Gastroesophageal sphincter (tissue), 4 donors: Measurements from ENCODE around the gene MINDY2. TPM values are rescaled to one million over a fixed set of nuclear protein-coding genes. Genes with fewer than 3 reads are reported as not detected.
A peak's percentile ranks its signal among the peaks of the same experiment; 100 is the strongest.

ENCODE experiments used
- ATAC-seq: fragments of 150-250 bp; one replicate; pipeline ENCODE4 v1.9.1; 2016; ENCODE audit warnings: mild to moderate bottlenecking, moderate library complexity
- H3K27ac ChIP-seq, 4 donors: fragments of 200-600 bp; sonication (generic) in 3 of 4; 1 replicate in 3 of 4; 2 replicates in 1 of 4; pipeline ENCODE4 v1.5.1; 2016 to 2019
- H3K27me3 ChIP-seq: fragments of 200-600 bp; sonication (generic); one replicate; pipeline ENCODE4 v1.5.1; 2019
- H3K36me3 ChIP-seq, 2 donors: fragments of 200-600 bp; sonication (generic); one replicate each; pipeline ENCODE4 v1.5.1; 2019; ENCODE audit warnings: control low read depth in 1 of 2
- H3K4me1 ChIP-seq, 3 donors: fragments of 200-600 bp; sonication (generic); 1 replicate in 2 of 3; 2 replicates in 1 of 3; pipeline ENCODE4 v1.5.1; 2016 to 2019; ENCODE audit warnings: control low read depth in 2 of 3
- H3K4me3 ChIP-seq, 2 donors: fragments of 200-600 bp; sonication (generic); one replicate each; pipeline ENCODE4 v1.5.1; 2019; ENCODE audit warnings: mild to moderate bottlenecking in 1 of 2, moderate library complexity in 1 of 2
- H3K9me3 ChIP-seq, 3 donors: fragments of 200-600 bp; sonication (generic); one replicate each; pipeline ENCODE4 v1.5.1; 2017 to 2019; ENCODE audit warnings: control low read depth in 2 of 3
- CTCF ChIP-seq, 4 experiments: fragments of 200-600 bp in 2 of 4; fragments of 450-650 bp in 2 of 4; sonication (generic) in 1 of 4; IDR thresholded peaks; one replicate each; pipeline ENCODE4 v1.5.1; 2017 to 2019; ENCODE audit warnings: antibody characterized with exemption in 4 of 4, mild to moderate bottlenecking in 2 of 4, moderate library complexity in 2 of 4
- EP300 ChIP-seq: sonication (generic); formaldehyde crosslinking; IDR thresholded peaks from one replicate; pipeline ENCODE4 v1.6.1; 2017; ENCODE audit warnings: antibody characterized with exemption, mild to moderate bottlenecking
- POLR2A ChIP-seq, 2 donors: fragments of 450-650 bp; IDR thresholded peaks; one replicate each; pipeline ENCODE4 v1.6.1; 2017; ENCODE audit warnings: antibody characterized with exemption in 2 of 2, mild to moderate bottlenecking in 2 of 2, moderate library complexity in 1 of 2
- POLR2AphosphoS5 ChIP-seq: sonication (generic); formaldehyde crosslinking; IDR thresholded peaks from one replicate; pipeline ENCODE4 v1.6.1; 2017; ENCODE audit warnings: antibody characterized with exemption
- WGBS, 2 donors: methylation state at CpG; one replicate each; pipeline ENCODE4 v1.1.5; 2018; ENCODE audit warnings: low coverage in 1 of 2; 5-methylcytosine and 5-hydroxymethylcytosine counted together
- total RNA-seq, 4 donors: library from RNA; depleted of rRNA; stranded (reverse); fragments of >200 nt; gene quantifications; one replicate each; pipeline ENCODE4 v1.1.0, GENCODE V29; 2016

The MINDY2 gene
- total RNA-seq, 4 donors from 2014 or later, result 28.6 to 44.4 (median 38.4) TPM

GRCh38 chr15:58740436-58740835, 30.7 kb upstream of the MINDY2 start:
- Histone ChIP-seq H3K4me3 (no peak overlapping the region), H3K27me3 (no peaks in the 10 kb centered on the region), H3K27ac (no peak overlapping the region), H3K36me3 (no peaks in the 10 kb centered on the region), H3K4me1 (peaks cover 0 to 75% (median 7%) of the 10 kb centered on the region in 3 donors), H3K9me3 (no peaks in the 10 kb centered on the region)
- WGBS, 2 donors, result 81 to 85% methylated on average over 4 of the region's 4 CpGs
- TF ChIP-seq POLR2AphosphoS5 (no peak), EP300 (no peak), CTCF (IDR thresholded peaks at IDR 0.05) (no peak)
- ATAC-seq, result no peak

- WGBS, 2 donors, result 83 to 88% methylated on average over 2 of the region's 2 CpGs
- Histone ChIP-seq H3K27me3 (no peaks in the 10 kb centered on the region), H3K9me3 (no peaks in the 10 kb centered on the region), H3K4me3 (no peak overlapping the region), H3K36me3 (no peaks in the 10 kb centered on the region), H3K4me1 (peaks cover 0 to 76% (median 7%) of the 10 kb centered on the region in 3 donors), H3K27ac (no peak overlapping the region)
- no peak for ATAC-seq
- TF ChIP-seq CTCF (IDR thresholded peaks at IDR 0.05), result no peak
Observed at GRCh38 chr15:58741032-58741431, 30.1 kb upstream of the MINDY2 start.

- ATAC-seq, result no peak
- Histone ChIP-seq H3K36me3 (no peaks in the 10 kb centered on the region), H3K4me1 (peaks cover 0 to 82% (median 7%) of the 10 kb centered on the region in 3 donors), H3K27ac (no peak overlapping the region), H3K4me3 (no peak overlapping the region), H3K27me3 (no peaks in the 10 kb centered on the region), H3K9me3 (no peaks in the 10 kb centered on the region)
- 68 to 71% methylated on average over 6 to 8 of the region's 8 CpGs for WGBS, 2 donors
- TF ChIP-seq CTCF (IDR thresholded peaks at IDR 0.05), result no peak
- TF ChIP-seq POLR2AphosphoS5, result peak; percentile 58
Observed at GRCh38 chr15:58742022-58742813, 28.9 kb upstream of the MINDY2 start.

- no peak for ATAC-seq
- H3K36me3 ChIP-seq, result no peaks in the 10 kb centered on the region
- H3K27me3 ChIP-seq, result no peaks in the 10 kb centered on the region
- TF ChIP-seq EP300 (no peak), CTCF (IDR thresholded peaks at IDR 0.05) (no peak), POLR2AphosphoS5 (no peak), POLR2A (IDR thresholded peaks at IDR 0.05) (no peak)
- WGBS, 2 donors, result 91 to 100% methylated on average over 3 to 5 of the region's 5 CpGs
- H3K4me3 ChIP-seq, result no peak overlapping the region
- H3K27ac ChIP-seq, result no peak overlapping the region
- no peaks in the 10 kb centered on the region for H3K9me3 ChIP-seq
- peaks cover 0 to 84% (median 7%) of the 10 kb centered on the region in 3 donors for H3K4me1 ChIP-seq
Observed at GRCh38 chr15:58742819-58743502, 28.1 kb upstream of the MINDY2 start.

- no peak overlapping the region for H3K4me3 ChIP-seq
- TF ChIP-seq EP300, result no peak
- no peak for TF ChIP-seq POLR2AphosphoS5
- no peak for TF ChIP-seq POLR2A (IDR thresholded peaks at IDR 0.05)
- TF ChIP-seq CTCF (IDR thresholded peaks at IDR 0.05), result no peak
- H3K36me3 ChIP-seq, result no peaks in the 10 kb centered on the region
- no peaks in the 10 kb centered on the region for H3K27me3 ChIP-seq
- no peaks in the 10 kb centered on the region for H3K9me3 ChIP-seq
- no peak for ATAC-seq
- WGBS, 2 donors, result 100% methylated on average over 1 of the region's 1 CpG
- H3K4me1 ChIP-seq, result peaks cover 0 to 72% (median 0%) of the 10 kb centered on the region in 3 donors
- no peak overlapping the region for H3K27ac ChIP-seq
Observed at GRCh38 chr15:58746174-58746573, 24.9 kb upstream of the MINDY2 start.
